Stimulated activated CD8-positive, alpha-beta memory T cell treated with anti-CD3 and anti-CD28 coated beads, Interleukin-2, amount 100 ng/mL, for 1 hour (primary cell): Measurements from ENCODE around the gene NEDD1.

Experiments used
- DNase-seq, 2 donors: peaks; one replicate each; pipeline ENCODE4 v3.0.0-alpha.2; 2020; ENCODE audit warnings: low read depth in 2 of 2

Gene NEDD1

DNA sequence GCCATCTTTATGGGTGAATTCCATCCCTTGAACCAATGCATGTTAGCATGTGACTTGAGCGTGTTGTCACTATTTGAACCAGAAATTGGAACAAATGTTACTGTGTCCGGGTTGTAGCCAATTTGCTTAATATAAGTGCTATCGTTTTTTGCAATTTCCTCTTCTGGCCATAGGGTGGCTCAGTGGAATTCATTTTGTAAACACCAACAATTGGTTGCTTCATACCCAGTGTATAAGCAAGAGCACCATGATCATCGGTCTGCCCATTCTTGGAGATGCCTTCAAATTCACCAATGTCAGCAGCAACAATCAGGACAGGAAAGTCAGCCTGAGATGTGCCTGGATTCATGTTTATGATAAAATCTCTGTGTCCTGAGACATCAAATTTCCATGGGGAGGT lies 5.0 kb upstream of the NEDD1 start:
- DNase-seq: no peak

- no peak for DNase-seq
Observed at GRCh38 chr12:96906498-96906848, 584 bp upstream of the NEDD1 start.

DNA sequence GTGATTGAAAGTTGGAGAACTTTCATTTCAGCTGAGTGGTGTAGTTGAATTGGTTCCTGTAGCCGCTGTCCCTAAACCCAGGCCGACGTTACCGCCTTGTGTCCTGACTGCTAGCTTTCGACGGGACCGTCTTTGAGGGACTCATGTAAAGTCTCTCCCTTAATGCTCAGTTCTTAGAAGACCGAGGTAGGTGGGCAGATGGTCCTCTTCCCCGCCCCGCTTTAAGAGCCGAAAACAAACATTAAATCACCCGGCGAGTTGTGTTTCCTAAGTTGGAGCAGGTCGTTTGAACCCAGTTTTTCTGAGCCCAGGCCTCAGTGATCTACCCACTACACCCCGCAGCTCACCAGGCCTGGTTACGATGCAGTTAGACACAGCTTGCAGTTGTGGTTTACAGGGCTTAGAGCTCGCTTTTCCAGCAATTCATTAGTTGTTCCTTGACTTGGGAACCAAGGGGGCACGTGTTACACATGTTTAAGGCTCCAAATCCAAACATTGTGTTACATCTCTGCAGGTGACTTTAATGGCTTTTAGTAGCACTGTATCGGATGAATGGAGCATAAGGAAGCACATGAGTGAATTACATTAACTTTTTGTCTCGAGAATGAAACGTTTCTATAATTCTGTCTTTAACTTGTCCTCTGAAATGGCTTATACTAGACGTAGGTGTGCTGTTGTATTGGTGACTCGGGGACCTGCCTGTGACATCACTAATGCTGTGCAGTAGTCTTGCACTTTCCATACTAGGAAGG lies 790 bp downstream of the NEDD1 start:
- DNase-seq: no peak

GRCh38 chr12:96908423-96908675 lies 1.3 kb downstream of the NEDD1 start:
- DNase-seq: no peak

DNA sequence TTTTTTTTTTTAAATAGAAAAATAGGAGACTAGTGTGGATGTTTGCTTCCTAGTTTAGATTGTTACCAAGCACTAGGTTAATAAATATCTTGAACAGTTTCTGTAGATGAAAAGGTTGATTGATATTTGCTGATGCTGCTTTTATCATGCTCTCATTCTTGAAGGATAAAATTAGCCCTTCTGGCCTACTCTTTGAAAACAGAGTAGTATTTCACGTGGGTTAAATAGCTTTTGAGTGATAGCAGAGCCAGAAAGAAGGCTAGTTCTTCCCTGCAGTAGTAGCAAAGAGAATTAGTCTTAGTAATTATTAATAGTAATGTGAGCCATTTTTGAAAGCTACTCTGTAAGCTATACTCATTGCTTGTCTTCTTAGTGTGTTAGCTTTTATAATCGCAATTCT lies 5.2 kb downstream of the NEDD1 start:
- no peak for DNase-seq

- no peak for DNase-seq
Observed at GRCh38 chr12:96912943-96913342, 5.9 kb downstream of the NEDD1 start.

- DNase-seq: no peak
Observed at GRCh38 chr12:96919510-96920210, 12.6 kb downstream of the NEDD1 start.

DNA sequence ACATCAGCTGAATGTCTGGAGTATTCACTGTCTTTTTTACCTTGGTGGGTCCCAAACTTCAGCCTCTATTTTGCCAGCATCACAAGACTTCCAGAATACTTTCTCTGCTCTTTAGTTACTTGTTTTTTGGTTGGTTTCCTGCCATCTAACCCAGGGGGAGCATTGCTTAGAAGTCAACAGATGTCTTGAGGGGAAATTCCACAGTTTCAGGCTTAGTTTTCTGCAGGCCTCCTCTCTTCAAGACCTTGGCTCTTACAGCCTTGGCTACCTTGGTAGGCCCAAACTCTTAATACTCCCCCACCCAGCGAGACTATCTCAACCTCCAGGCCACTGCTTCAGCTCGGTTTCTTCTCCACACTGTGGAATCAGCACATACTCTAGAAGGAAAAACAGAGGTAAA lies 41.7 kb downstream of the NEDD1 start:
- no peak for DNase-seq

- no peak for DNase-seq
Observed at GRCh38 chr12:96979532-96979931, 72.5 kb downstream of the NEDD1 start.

- DNase-seq: no peak
Observed at GRCh38 chr12:96980991-96981414, 73.9 kb downstream of the NEDD1 start.

GRCh38 chr12:96981911-96982310 lies 74.9 kb downstream of the NEDD1 start:
- no peak for DNase-seq

DNA sequence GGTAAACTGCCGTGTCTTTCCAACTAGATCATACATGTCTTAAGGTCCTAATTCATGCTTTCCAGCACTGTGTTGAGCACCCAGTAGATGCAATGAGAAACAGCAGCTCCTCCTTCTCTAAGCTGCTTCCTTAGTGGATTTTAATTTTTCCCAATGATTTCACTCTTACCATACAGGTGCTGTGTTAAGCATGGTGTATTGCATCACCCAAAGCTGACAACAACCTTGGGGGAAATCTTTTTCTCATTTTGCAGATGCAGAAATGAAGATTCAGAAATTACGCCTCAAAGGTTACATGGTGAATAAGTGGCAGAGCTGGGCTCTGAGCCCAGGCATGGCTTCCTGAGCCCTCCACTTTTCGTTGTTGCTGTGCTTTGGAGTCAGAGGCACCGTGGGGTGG lies 75.6 kb downstream of the NEDD1 start:
- DNase-seq: no peak

DNA sequence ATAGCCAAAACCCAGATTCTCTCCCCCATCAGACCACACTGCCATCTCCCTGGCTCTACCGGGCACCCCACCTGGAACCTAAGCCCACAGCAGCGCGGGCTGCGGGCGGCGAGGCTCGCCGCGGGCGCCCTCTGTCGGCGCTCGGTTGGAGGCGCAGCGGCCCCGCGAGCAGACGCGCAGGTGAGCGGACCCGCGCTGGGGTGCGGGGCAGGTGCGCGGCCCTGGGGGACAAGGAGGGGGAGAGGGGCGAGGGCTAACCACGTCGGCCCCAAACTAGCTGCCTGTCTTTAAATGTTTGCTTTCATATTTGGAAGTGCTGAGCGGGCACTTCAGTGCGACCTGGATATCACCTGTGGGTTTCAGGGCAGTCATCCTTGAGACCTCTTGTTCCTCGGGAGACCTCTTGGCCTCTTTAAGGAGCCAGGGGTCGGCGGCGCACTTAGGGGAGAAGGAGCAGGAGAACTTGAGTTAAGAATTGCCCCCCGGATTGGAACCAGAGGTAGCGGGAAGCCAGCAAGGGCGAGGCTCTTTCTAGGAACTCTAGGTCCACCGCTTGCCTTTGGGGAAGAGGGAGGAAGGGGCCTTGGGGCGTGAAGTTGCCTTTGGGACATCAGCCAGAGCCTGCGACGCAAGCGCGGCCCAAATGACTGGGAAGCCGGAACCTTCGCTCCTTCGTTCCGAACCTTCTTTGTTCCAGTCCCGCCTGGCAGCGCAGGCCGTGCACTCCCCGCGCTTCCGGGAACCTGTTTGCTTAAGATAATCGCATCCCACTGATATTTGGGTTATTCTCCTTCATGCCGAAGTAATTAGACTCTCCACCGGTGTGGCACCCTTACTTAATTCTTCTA lies 78.7 kb downstream of the NEDD1 start:
- peak in 1 of 2 donors; percentile 3 for DNase-seq

GRCh38 chr12:96986883-96987523 lies 79.9 kb downstream of the NEDD1 start:
- DNase-seq: no peak

GRCh38 chr12:96988919-96989318 lies 81.9 kb downstream of the NEDD1 start:
- DNase-seq: no peak

DNA sequence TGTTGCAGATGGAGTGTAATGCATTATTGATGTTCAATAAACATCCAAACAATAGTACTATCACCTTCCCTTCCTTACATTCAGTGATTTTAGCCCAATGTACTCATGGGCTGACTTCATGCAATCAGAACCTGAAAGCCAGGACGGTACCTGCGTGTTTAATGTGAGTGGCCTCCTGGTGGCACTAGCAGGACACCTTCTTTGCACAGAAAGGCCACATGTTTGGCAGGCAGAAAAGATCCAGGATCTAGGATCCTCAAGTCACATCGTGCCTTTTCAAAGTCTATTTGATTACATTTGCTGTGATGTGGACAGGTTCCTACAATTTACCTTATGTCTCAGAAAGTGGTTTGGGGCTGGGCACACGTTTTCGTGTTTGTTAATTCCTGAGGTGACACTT lies 82.9 kb downstream of the NEDD1 start:
- DNase-seq: no peak

GRCh38 chr12:96994900-96995299 lies 87.8 kb downstream of the NEDD1 start:
- no peak for DNase-seq

- no peak for DNase-seq
Observed at GRCh38 chr12:96995861-96996260, 88.8 kb downstream of the NEDD1 start.

DNA sequence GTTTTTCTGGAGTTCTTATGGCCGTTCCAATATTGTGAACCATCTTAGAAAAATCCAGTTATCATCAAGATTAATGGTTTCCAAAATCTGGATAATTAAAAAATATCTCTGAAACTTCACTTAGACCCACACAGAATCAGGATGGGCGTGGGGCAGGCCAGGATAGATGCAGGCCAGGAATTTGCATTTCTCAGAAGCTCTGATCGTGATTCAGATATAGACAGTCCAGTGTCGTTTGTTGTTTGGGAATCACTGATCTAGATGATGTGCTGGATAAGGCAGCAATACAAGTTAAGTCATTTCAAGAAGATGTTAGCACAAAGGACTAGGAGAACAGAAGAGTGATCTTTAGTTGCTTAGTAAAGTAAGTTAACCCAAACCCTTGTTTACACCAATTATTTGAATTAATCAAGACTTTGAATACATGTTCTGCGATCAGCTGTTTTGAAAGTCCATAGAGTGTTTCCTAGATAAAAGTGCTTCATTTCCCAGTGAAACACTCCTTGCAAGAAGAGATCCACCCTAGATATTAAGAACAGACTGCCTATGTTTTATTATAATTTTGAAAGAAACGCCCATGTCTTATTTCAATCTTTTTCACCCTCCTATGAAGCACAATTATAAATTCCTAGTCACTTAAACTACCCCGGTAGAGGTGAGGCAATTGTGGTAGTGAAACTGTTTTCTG lies 90.9 kb downstream of the NEDD1 start:
- DNase-seq: no peak

DNA sequence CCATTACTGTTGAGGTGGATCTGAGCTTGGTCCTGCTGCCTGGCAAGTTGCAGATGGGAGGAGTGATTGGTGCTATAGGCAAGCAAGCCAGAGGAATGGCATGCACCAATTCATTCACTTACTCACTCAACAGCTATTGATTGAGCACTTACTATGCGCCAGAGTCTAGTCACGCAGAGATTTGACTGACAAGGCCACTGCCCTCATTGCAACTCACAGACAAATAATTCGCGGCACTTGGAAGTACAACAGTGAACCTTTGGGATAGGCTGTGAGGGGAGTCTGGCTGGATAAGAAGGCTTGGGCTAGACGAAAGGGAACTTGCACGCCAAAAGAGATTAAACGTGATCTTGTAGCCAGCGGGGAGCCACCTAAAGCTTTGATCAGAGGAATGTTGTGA lies 96.2 kb downstream of the NEDD1 start:
- DNase-seq: no peak
